Epithelial cell of esophagus (primary cell): Measurements from ENCODE around the gene SCGB3A2.

Experiments
- DNase-seq: peaks from one replicate; pipeline ENCODE4 v3.0.0; 2010; ENCODE audit warnings: low read depth
- H3K4me3 ChIP-seq: 2 replicates; pipeline ENCODE4 v1.5.1; 2011; ENCODE audit warnings: mild to moderate bottlenecking, low read length, control low read depth
- TF ChIP-seq, protein P1 (sequence below): IDR thresholded peaks from 2 replicates; pipeline ENCODE4 v1.5.1; 2011; ENCODE audit warnings: low read depth, mild to moderate bottlenecking, low read length, control low read depth, inconsistent platforms; ENCODE audit not compliant: insufficient read depth; ENCODE audit errors: missing control alignments

Gene SCGB3A2

DNA sequence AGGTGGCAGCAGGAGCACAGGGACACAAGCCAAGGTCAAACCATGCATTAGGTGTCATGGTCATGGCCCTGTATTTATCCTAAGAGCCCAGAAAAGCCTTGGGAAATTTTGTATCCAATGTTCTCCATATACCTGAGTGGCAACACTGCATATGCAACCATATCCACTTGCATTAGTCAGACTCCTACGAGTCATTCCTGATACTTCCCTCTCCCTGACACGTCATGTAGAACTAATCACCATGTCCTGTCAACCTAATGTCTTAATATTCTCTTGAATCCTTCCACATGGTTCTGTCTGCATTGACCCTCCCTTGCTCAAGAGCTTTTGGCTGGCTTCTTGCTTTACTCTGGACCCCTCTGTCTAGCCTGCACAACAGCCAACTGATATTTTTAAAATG, 9.4 kb downstream of the SCGB3A2 start:
- TF ChIP-seq, protein P1, sequence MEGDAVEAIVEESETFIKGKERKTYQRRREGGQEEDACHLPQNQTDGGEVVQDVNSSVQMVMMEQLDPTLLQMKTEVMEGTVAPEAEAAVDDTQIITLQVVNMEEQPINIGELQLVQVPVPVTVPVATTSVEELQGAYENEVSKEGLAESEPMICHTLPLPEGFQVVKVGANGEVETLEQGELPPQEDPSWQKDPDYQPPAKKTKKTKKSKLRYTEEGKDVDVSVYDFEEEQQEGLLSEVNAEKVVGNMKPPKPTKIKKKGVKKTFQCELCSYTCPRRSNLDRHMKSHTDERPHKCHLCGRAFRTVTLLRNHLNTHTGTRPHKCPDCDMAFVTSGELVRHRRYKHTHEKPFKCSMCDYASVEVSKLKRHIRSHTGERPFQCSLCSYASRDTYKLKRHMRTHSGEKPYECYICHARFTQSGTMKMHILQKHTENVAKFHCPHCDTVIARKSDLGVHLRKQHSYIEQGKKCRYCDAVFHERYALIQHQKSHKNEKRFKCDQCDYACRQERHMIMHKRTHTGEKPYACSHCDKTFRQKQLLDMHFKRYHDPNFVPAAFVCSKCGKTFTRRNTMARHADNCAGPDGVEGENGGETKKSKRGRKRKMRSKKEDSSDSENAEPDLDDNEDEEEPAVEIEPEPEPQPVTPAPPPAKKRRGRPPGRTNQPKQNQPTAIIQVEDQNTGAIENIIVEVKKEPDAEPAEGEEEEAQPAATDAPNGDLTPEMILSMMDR: no peak
- DNase-seq: peak; percentile 92
- H3K4me3 ChIP-seq: no peak overlapping the region

DNA sequence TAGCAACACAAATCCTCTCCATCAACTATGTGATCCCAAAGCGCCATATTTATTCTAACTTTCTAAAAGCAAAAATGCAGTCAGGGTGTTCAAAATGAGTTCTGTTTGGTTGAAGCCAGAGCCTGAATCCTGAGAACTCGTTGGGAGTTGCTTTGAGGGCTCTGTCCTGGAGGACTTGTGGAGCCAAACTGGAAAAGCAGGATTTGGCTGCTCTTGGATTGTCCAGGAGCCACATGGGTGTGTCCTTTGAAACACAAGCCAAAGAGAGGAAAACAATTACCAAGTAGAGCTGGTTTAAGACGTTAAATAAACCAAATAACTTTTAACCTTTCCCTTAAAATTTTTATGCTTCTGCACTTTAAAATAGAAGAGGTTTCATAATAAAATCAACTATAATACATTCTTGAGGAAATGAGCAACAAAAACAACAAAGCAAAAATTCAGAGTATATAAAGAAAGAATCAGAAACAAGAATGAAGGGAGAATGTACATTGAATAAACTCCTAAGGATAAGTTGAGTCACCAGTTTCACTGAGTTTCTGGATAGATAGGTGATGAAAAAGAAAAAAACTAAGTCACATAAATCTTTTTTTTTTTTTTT, 14.3 kb downstream of the SCGB3A2 start:
- no peak overlapping the region for H3K4me3 ChIP-seq
- DNase-seq: peak; percentile 94
- TF ChIP-seq, protein P1: no peak

DNA sequence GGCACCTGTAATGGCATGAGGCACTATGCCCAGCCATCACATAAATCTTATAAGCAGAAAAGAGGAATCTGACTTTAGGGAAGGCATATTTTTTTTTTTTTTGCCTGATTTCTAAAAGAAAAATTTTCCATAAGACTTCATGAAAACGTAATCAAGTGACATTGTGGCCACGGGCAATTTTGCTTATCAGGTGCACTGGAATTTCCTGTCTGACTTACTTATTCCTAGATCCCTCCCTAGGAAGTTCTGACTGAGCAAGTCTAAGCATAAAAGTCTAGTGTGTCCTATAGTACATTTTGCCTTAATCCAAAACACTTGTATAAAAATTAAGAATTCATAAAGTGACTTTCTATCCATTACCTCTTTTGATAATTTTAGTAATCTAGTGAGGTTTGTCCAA, 15.3 kb downstream of the SCGB3A2 start:
- H3K4me3 ChIP-seq: no peak overlapping the region
- TF ChIP-seq, protein P1: no peak
- DNase-seq: peak; percentile 64

DNA sequence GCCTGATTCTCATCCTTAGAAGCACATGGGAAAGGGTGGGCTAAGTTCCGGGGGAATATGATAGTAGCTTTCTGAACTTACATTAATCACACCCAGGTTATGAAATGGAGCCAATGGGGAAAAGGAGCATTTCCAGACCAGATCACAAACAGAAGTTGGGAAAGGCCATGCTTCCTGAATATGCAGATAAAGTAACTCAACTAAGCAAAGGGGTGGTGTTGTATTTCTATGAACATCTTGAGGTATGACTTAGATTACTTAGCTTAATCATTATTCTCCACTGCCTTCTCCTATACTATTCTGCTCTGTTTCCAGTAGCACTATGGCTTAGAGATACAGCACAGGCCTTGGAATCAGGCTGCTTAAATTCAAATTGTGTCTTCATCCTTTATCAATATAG, 17.4 kb downstream of the SCGB3A2 start:
- H3K4me3 ChIP-seq: no peak overlapping the region
- TF ChIP-seq, protein P1: no peak
- DNase-seq: peak; percentile 21

DNA sequence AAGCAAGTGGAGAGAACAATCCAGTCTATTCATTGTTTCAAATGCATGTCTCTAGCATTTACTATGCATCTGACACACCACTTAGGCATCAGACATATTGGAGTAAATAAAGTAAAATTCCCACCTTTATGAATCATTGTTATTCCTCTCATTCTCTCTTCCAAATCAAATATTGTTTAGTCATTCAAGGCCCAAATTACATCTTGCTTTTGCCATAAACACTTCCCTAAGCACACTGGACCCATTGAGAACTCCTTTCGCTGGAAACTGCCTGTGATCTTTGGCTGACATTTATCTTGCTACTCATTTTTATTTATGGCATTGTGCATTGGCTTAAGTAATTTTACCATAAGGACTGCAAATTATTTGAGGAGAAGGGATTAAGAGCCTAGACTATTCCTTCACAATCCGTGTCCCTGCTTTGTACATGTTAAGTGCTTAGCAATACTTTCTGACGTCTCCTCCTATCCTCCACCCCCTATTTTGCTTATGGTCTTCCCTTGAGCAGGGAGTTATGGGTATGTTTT, 20.4 kb downstream of the SCGB3A2 start:
- DNase-seq: peak; percentile 69

DNA sequence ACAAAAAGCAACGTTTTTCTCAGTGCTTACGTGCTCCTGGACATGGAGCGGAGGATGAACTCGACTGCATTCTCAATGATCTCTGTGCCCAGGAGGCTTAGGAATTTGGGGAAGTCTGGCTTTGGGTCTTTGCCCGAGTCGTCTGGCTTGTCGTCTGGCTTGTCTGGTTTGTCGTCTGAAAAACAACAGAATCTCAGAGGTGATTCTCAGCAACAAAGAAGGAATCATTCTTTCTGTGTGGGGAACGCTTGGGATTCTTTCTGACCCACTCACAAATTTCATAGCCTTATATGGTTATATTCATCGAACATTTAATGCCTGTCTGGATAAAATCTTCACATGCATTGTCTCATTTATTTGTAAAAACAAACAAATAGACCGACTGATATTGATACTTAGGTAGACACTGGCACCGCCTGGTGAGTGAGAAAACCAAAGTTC, 23.1 kb downstream of the SCGB3A2 start:
- no peak overlapping the region for H3K4me3 ChIP-seq
- TF ChIP-seq, protein P1: no peak
- no peak for DNase-seq

More for the DNA sequence above, 20.4 kb downstream of the SCGB3A2 start:
- TF ChIP-seq, protein P1: no peak
- H3K4me3 ChIP-seq: no peak overlapping the region

DNA sequence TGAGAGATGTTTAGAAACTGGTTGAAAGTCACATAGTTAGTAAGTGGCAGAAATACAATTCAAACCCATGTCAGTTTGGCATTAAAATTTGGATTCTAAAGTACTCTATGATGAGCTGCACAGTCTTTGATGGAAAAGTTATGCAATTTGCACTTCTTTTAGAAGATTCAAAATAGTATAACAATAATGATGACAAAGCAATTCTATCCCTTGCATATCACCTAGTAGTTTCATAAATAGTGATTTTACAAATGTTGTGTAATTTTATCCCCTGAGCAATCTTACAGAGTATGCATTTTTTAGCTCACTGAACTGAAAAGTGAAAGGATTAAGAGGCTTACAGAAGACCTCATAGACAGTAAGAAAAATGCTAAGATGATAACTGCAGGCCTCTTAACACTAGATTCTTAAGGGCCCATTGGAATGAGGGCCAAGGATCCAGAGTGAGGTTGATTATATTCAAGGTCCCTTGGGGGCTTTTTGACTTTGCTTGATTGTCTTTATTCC, 24.2 kb downstream of the SCGB3A2 start:
- H3K4me3 ChIP-seq: no peak overlapping the region
- TF ChIP-seq, protein P1: no peak
- no peak for DNase-seq
